GM10266 (cell line): ENCODE measurements around the gene ZNF786.

Experiments
- DNase-seq: peaks from one replicate; pipeline ENCODE4 v3.0.0; 2012; ENCODE audit errors: extremely low spot score
- TF ChIP-seq, protein P1 (sequence below): IDR thresholded peaks from 2 replicates; pipeline ENCODE4 v1.5.1; 2012; ENCODE audit warnings: mild to moderate bottlenecking, low read depth; ENCODE audit not compliant: control insufficient read depth, insufficient read depth; ENCODE audit errors: missing control alignments

Gene ZNF786

DNA sequence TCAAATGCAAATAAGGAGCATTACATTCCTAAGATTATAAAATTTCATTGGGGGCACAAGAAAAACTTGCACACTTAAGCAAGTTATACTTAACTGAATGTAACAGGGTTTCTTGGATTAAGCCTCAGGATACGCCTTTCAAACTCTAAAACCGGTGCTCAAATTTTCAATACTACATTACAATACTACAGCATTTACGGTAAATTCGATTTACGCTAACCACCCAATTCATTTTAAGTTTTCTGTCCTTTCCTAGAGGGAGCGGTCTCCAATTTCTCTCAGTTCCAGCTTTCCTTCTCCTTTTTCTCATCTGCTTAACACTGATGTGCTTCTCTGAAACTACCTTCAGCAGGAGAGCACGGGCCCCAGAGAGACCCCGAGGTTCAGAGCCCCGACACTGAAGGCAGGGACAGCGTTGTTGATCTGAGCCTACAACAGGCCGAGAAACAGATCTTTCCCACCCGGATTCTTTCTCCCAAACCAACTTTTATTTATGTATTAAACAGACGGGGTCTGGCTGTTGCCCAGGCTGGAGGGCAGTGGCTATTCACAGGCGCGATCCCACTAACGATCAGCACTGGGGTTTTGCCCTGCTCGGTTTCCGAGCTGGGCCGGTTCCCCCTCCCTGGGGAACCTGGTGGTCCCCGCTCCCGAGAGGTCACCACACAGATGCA is 34.8 kb upstream of the ZNF786 start:
- TF ChIP-seq, protein P1, sequence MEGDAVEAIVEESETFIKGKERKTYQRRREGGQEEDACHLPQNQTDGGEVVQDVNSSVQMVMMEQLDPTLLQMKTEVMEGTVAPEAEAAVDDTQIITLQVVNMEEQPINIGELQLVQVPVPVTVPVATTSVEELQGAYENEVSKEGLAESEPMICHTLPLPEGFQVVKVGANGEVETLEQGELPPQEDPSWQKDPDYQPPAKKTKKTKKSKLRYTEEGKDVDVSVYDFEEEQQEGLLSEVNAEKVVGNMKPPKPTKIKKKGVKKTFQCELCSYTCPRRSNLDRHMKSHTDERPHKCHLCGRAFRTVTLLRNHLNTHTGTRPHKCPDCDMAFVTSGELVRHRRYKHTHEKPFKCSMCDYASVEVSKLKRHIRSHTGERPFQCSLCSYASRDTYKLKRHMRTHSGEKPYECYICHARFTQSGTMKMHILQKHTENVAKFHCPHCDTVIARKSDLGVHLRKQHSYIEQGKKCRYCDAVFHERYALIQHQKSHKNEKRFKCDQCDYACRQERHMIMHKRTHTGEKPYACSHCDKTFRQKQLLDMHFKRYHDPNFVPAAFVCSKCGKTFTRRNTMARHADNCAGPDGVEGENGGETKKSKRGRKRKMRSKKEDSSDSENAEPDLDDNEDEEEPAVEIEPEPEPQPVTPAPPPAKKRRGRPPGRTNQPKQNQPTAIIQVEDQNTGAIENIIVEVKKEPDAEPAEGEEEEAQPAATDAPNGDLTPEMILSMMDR, result no peak
- DNase-seq, result no peak

DNA sequence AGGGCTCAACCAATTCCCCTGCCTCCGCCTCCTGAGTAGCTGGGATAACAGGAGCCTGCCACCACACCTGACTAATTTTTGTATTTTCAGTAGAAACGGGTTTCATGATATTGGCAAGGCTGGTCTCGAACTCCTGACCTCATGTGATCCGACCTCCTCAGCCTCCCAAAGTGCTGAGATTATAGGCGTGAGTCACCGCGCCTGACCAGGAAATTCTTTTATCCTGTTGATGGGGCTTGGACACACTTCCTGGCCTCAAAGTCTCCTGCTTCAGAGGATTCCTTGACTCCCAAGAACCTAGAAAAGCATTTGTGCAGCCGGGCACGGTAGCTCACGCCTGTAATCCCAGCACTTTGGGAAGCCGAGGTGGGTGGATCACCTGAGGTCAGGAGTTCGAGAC is 19.5 kb upstream of the ZNF786 start:
- no peak for DNase-seq
- TF ChIP-seq, protein P1, result no peak

DNA sequence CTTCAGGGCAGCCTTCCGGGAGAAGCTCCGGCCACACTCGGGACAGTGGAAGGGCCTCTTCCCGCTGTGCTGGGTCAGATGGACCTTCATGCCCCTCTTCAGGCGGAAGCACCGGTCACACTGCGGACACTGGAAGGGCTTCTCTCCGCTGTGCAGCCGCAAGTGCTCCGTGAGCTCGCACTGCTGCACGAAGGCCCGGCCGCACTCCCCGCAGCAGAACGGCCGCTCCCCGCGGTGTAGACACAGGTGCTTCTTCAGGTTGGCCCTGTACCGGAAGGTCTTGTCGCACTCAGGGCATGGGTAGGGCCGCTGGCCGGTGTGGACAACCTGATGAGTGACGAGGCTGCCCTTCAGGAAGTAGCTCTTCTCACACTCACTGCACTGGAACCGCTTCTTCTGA is 14.2 kb upstream of the ZNF786 start:
- TF ChIP-seq, protein P1, result no peak
- no peak for DNase-seq

DNA sequence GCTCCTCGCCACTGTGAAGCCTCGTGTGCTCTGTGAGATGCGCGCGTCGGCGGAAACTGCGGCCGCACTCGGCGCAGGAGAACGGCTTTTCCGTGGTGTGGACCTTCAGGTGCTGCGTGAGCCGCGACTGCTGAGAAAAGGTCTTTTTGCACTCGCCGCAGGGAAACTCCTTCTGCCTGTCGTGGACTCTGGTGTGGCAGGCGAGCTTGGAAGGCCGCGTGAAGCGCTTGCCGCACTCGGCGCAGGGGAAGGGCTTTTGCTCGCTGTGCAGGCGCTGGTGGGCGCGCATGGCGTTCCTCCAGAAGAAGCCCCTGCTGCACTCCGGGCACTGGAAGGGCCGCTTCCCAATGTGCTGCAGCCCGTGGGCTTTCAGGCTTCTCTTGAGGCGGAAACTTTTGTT is 13.7 kb upstream of the ZNF786 start:
- DNase-seq, result no peak
- TF ChIP-seq, protein P1, result no peak

DNA sequence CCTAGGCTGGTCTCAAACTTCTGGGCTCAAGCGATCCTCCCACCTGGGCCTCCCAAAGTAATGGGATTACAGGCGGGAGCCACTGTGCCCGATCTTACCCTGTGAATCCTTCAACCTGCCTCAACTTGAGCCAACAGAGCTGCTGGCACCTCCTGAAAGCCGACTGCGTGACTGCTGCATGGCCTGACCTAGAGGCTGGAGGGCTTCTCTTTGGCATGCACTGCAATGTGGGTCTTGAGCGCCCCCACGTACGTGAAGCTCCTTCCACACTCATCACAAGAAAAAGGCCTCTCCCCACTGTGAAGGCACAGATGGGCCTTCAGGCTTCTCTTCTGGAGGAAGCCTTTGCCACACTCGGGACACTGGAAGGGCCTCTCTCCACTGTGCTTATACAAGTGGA is 12.9 kb upstream of the ZNF786 start:
- no peak for DNase-seq
- TF ChIP-seq, protein P1, result no peak

DNA sequence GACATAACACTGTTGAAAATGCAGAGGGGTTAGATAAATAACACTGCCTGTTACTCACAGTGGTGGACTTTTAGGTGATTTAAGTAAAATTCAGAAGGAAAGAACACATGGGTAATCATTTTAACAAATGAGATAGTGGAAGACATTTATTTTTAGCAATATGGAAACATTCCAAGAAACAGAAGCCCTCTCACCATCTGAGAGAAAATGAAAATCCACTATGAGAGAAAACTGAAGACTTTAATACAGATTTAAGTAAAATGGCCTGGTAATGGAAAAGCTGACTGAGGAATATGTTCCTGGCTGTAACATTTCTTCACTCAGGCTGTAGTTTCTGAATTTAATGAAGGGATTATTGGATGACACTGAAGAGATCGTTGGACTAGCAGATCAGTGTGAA is 12.1 kb upstream of the ZNF786 start:
- TF ChIP-seq, protein P1, result no peak
- DNase-seq, result no peak

DNA sequence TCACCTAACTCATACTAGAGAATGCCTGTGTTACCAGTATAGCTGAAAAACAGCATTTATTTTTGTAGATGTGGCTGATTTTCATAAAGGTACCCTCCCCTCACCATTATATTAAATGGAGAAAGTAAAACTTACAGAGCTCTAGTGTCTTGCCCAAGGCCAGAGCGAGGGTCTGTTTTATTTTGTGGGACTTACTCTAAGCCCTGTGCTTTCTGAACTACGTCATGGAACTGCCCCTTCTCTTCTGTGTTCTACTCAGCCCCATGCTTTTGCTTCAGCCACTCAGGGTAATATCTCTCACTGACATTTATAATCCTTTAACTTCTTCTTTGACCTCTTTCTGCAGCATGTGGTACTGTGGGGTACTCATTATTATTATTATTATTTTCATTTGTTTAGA is 10.3 kb upstream of the ZNF786 start:
- TF ChIP-seq, protein P1, result no peak
- DNase-seq, result no peak
